NCI-H446 treated with DMSO at 0.1 percent for 48 hours (cell line): ENCODE measurements around the gene CHRDL1.
"Not testable (repeated sequence)": the region's sequence is repeated elsewhere in the genome, so short reads cannot be mapped to it uniquely, and the experiment has no call there.

Source experiments
- DNase-seq: peaks from one replicate; lab custom pipeline; 2025; lab: John Stamatoyannopoulos, UW

Gene CHRDL1

GRCh38 chrX:110654280-110654679 is 141.3 kb downstream of the CHRDL1 start:
- not testable (repeated sequence) for DNase-seq

- no peak for DNase-seq
These were observed 149.2 kb downstream of the CHRDL1 start for GRCh38 chrX:110646386-110646785.
